H9 (cell line): ENCODE data around the gene NET1. TPM values are rescaled to one million over a fixed set of nuclear protein-coding genes. Genes with fewer than 3 reads are reported as not detected.

ENCODE experiments used
- DNase-seq: peaks from one replicate; pipeline ENCODE4 v3.0.0-alpha.2; 2017
- H2AFZ ChIP-seq: one replicate; pipeline ENCODE4 v1.6.1; 2013; ENCODE audit warnings: mild to moderate bottlenecking, low read length, control low read depth, moderate library complexity
- H2AK5ac ChIP-seq: 2 replicates; pipeline ENCODE4 v1.6.1; 2013; ENCODE audit warnings: low read length, control low read depth, mixed read lengths; ENCODE audit not compliant: insufficient read length
- H2BK120ac ChIP-seq: one replicate; pipeline ENCODE4 v1.6.1; 2013; ENCODE audit warnings: low read depth, mild to moderate bottlenecking, low read length, control low read depth, inconsistent platforms; ENCODE audit not compliant: poor library complexity, severe bottlenecking
- H2BK12ac ChIP-seq: 2 replicates; pipeline ENCODE4 v1.6.1; 2013; ENCODE audit warnings: low read length, control low read depth, mixed read lengths, low read depth; ENCODE audit not compliant: insufficient read length
- H2BK15ac ChIP-seq: 2 replicates; pipeline ENCODE4 v1.6.1; 2013; ENCODE audit warnings: low read depth, low read length, control low read depth
- H2BK20ac ChIP-seq: one replicate; pipeline ENCODE4 v1.6.1; 2013; ENCODE audit warnings: low read depth, mild to moderate bottlenecking, low read length, control low read depth, inconsistent platforms; ENCODE audit not compliant: poor library complexity, severe bottlenecking
- H2BK5ac ChIP-seq: 2 replicates; pipeline ENCODE4 v1.6.1; 2013; ENCODE audit warnings: low read length, control low read depth, mixed read lengths; ENCODE audit not compliant: insufficient read length
- H3K14ac ChIP-seq: 2 replicates; pipeline ENCODE4 v1.6.1; 2013; ENCODE audit warnings: low read length, control low read depth; ENCODE audit not compliant: insufficient read depth
- H3K18ac ChIP-seq: 2 replicates; pipeline ENCODE4 v1.6.1; 2013; ENCODE audit warnings: low read depth, mild to moderate bottlenecking, mixed read lengths, low read length, control low read depth; ENCODE audit not compliant: insufficient read length
- H3K23ac ChIP-seq: 2 replicates; pipeline ENCODE4 v1.6.1; 2013; ENCODE audit warnings: low read length, control low read depth, mixed read lengths, low read depth; ENCODE audit not compliant: insufficient read length
- H3K23me2 ChIP-seq: 2 replicates; pipeline ENCODE4 v1.6.1; 2013; ENCODE audit warnings: low read depth, mild to moderate bottlenecking, mixed read lengths, low read length, control low read depth; ENCODE audit not compliant: insufficient read length, poor library complexity, severe bottlenecking
- H3K27ac ChIP-seq: 2 replicates; pipeline ENCODE4 v1.5.1; 2013; ENCODE audit warnings: low read length, control low read depth, mixed read lengths, low read depth; ENCODE audit not compliant: insufficient read length
- H3K27me3 ChIP-seq: 2 replicates; pipeline ENCODE4 v1.6.1; 2013; ENCODE audit warnings: low read length, control low read depth, inconsistent platforms; ENCODE audit not compliant: insufficient read depth
- H3K4ac ChIP-seq: 2 replicates; pipeline ENCODE4 v1.6.1; 2013; ENCODE audit warnings: low read depth, mild to moderate bottlenecking, control low read depth, inconsistent platforms, low read length, moderate library complexity
- H3K4me1 ChIP-seq: 2 replicates; pipeline ENCODE4 v1.6.1; 2013; ENCODE audit warnings: low read length, control low read depth, inconsistent platforms; ENCODE audit not compliant: insufficient read depth
- H3K4me2 ChIP-seq: 2 replicates; pipeline ENCODE4 v1.6.1; 2013; ENCODE audit warnings: low read length, control low read depth, mixed read lengths; ENCODE audit not compliant: insufficient read length, insufficient read depth
- H3K56ac ChIP-seq: 2 replicates; pipeline ENCODE4 v1.6.1; 2013; ENCODE audit warnings: low read depth, mild to moderate bottlenecking, mixed read lengths, low read length, control low read depth; ENCODE audit not compliant: insufficient read length
- H3K79me1 ChIP-seq: 2 replicates; pipeline ENCODE4 v1.6.1; 2013; ENCODE audit warnings: low read depth, mild to moderate bottlenecking, moderate library complexity, low read length, control low read depth, inconsistent platforms; ENCODE audit not compliant: insufficient read depth, poor library complexity, severe bottlenecking
- H3K79me2 ChIP-seq: 2 replicates; pipeline ENCODE4 v1.6.1; 2013; ENCODE audit warnings: low read length, control low read depth, inconsistent platforms; ENCODE audit not compliant: insufficient read depth
- H3K9ac ChIP-seq: 2 replicates; pipeline ENCODE4 v1.6.1; 2013; ENCODE audit warnings: low read length, control low read depth, mixed read lengths; ENCODE audit not compliant: insufficient read length; ENCODE audit errors: extremely low read depth
- H3K9me3 ChIP-seq: one replicate; pipeline ENCODE4 v1.6.1; 2013; ENCODE audit warnings: low read depth, low read length, inconsistent platforms; ENCODE audit not compliant: control insufficient read depth
- H3T11ph ChIP-seq: one replicate; pipeline ENCODE4 v1.6.1; 2013; ENCODE audit warnings: mild to moderate bottlenecking, low read length, control low read depth, inconsistent platforms
- H4K20me1 ChIP-seq: one replicate; pipeline ENCODE4 v1.6.1; 2013; ENCODE audit not compliant: control insufficient read depth, insufficient read length, insufficient read depth
- H4K5ac ChIP-seq: 2 replicates; pipeline ENCODE4 v1.6.1; 2013; ENCODE audit warnings: low read depth, mild to moderate bottlenecking, mixed read lengths, low read length, control low read depth; ENCODE audit not compliant: insufficient read length
- H4K8ac ChIP-seq: replicated peaks from 2 replicates; pipeline ENCODE4 v1.6.1; 2013; ENCODE audit warnings: low read length, control low read depth, mixed read lengths, low read depth; ENCODE audit not compliant: insufficient read length
- H4K91ac ChIP-seq: 2 replicates; pipeline ENCODE4 v1.6.1; 2013; ENCODE audit warnings: low read depth, mild to moderate bottlenecking, moderate library complexity, mixed read lengths, low read length, control low read depth; ENCODE audit not compliant: insufficient read length
- H3K27ac Mint-ChIP-seq, 3 experiments: 2 replicates in 2 of 3; 3 replicates in 1 of 3; pipeline ENCODE4 v1.8.0; 2020 to 2021; ENCODE audit warnings: mixed read lengths in 3 of 3, mild to moderate bottlenecking in 1 of 3, moderate library complexity in 1 of 3
- H3K27me3 Mint-ChIP-seq: 2 replicates; pipeline ENCODE4 v1.8.0; 2021; ENCODE audit warnings: low read depth, mild to moderate bottlenecking, moderate library complexity, mixed read lengths
- H3K36me3 Mint-ChIP-seq, 3 experiments: 2 replicates in 2 of 3; 3 replicates in 1 of 3; pipeline ENCODE4 v1.8.0; 2020 to 2021; ENCODE audit warnings: low read depth in 3 of 3, mixed read lengths in 3 of 3; ENCODE audit not compliant: insufficient read depth in 1 of 3
- H3K4me1 Mint-ChIP-seq, 2 experiments: 2 replicates each; pipeline ENCODE4 v1.8.0; 2020; ENCODE audit warnings: mixed read lengths in 2 of 2
- H3K4me3 Mint-ChIP-seq, 2 experiments: 2 replicates in 1 of 2; 3 replicates in 1 of 2; pipeline ENCODE4 v1.8.0; 2020 to 2021; ENCODE audit warnings: mild to moderate bottlenecking in 2 of 2, mixed read lengths in 2 of 2, moderate library complexity in 1 of 2
- H3K9me3 Mint-ChIP-seq, 2 experiments: 2 replicates in 1 of 2; 3 replicates in 1 of 2; pipeline ENCODE4 v1.8.0; 2020; ENCODE audit warnings: mild to moderate bottlenecking in 2 of 2, mixed read lengths in 2 of 2, moderate library complexity in 1 of 2
- WGBS: extraction: QIAGEN DNeasy Blood & Tissue Kit; methylation state at CpG from one replicate; pipeline ENCODE4 v1.1.7; 2013; ENCODE audit warnings: missing lambda C conversion rate, low lambda C conversion rate, mixed read lengths; ENCODE audit not compliant: insufficient read length; ENCODE audit errors: extremely low coverage; 5-methylcytosine and 5-hydroxymethylcytosine counted together
- total RNA-seq: library from RNA; stranded (reverse); gene quantifications from 2 replicates; pipeline ENCODE4 v1.2.1, GENCODE V29; 2021
- TF ChIP-seq, protein P1 (sequence below): fragments of 200-600 bp; sonication (generic); conservative IDR thresholded peaks from 3 replicates; pipeline ENCODE4 v1.8.0; 2021; ENCODE audit warnings: antibody characterized with exemption, mild to moderate bottlenecking

NET1 gene
- total RNA-seq, 1 experiment from 2014 or later, result 50.6 TPM

DNA sequence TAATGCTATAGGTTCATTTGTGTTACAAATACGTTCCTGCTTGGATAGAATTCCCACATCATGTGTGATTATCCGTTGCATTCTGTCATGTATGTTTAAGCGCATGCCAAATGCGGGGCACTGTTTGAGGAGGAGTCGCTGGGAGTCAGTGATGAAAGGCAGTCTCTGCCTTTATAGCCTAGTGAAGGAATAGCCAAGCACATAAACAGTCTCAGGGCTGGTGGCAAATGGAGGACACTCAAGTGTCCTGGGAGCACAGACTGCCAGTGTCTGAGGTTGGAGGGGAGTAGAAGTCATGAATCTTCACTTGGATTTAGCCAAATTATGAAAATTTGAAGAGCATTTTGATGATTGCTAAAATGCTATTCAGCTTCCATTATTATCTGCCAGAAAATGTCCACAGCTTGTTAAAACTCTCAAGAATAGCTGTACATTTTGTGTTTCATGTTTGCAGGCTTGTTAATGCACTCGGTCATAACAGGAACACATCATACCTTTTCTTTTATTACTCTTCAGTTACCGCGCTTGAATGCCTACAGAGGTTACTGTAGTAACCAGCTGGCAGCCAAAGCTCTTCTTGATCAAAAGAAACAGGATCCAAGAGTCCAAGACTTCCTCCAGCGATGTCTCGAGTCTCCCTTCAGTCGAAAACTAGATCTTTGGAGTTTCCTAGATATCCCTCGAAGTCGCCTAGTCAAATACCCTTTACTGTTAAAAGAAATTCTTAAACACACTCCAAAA, 41.6 kb downstream of the NET1 start:
- no peaks in the 10 kb centered on the region for H3K23me2 ChIP-seq
- no peak overlapping the region for H2BK5ac ChIP-seq
- H2BK12ac ChIP-seq, result no peak overlapping the region
- no peak overlapping the region for H3K18ac ChIP-seq
- no peak overlapping the region for H3K27ac ChIP-seq
- H3K79me1 ChIP-seq, result no peaks in the 10 kb centered on the region
- Mint-ChIP-seq H3K9me3 (no peaks in the 10 kb centered on the region), H3K4me3 (no peak overlapping the region), H3K27me3 (no peaks in the 10 kb centered on the region), H3K36me3 (peaks cover 57 to 70% (median 69%) of the 10 kb centered on the region in 3 experiments; a peak in 6 of 7 replicates), H3K4me1 (peaks cover 6 to 7% of the 10 kb centered on the region in 2 experiments), H3K27ac (no peak overlapping the region; a peak in 1 of 7 replicates)
- no peak overlapping the region for H4K8ac ChIP-seq
- H2AK5ac ChIP-seq, result no peak overlapping the region
- H3K23ac ChIP-seq, result no peak overlapping the region
- no peak overlapping the region for H4K5ac ChIP-seq
- peaks cover 6% of the 10 kb centered on the region; the same call in 1 of the 2 replicates for H3K79me2 ChIP-seq
- no CpG with 5 or more reads among the region's 13 CpGs for WGBS
- no peaks in the 10 kb centered on the region for H3K27me3 ChIP-seq
- H3K14ac ChIP-seq, result no peak overlapping the region
- no peak overlapping the region for H2BK120ac ChIP-seq
- no peak overlapping the region for H3K4me2 ChIP-seq
- H3K9ac ChIP-seq, result no peak overlapping the region
- H3T11ph ChIP-seq, result no peak overlapping the region
- no peak overlapping the region for H2AFZ ChIP-seq
- no peak overlapping the region for H4K91ac ChIP-seq
- H2BK15ac ChIP-seq, result no peak overlapping the region
- no peak overlapping the region for H3K56ac ChIP-seq
- no peaks in the 10 kb centered on the region; the same call in 1 of the 2 replicates for H3K4me1 ChIP-seq
- no peaks in the 10 kb centered on the region for H4K20me1 ChIP-seq
- H3K9me3 ChIP-seq, result no peaks in the 10 kb centered on the region
- TF ChIP-seq, protein P1, sequence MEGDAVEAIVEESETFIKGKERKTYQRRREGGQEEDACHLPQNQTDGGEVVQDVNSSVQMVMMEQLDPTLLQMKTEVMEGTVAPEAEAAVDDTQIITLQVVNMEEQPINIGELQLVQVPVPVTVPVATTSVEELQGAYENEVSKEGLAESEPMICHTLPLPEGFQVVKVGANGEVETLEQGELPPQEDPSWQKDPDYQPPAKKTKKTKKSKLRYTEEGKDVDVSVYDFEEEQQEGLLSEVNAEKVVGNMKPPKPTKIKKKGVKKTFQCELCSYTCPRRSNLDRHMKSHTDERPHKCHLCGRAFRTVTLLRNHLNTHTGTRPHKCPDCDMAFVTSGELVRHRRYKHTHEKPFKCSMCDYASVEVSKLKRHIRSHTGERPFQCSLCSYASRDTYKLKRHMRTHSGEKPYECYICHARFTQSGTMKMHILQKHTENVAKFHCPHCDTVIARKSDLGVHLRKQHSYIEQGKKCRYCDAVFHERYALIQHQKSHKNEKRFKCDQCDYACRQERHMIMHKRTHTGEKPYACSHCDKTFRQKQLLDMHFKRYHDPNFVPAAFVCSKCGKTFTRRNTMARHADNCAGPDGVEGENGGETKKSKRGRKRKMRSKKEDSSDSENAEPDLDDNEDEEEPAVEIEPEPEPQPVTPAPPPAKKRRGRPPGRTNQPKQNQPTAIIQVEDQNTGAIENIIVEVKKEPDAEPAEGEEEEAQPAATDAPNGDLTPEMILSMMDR, result no peak
- no peak overlapping the region for H2BK20ac ChIP-seq
- no peak overlapping the region for H3K4ac ChIP-seq
- no peak for DNase-seq
